Dedifferentiated amniotic fluid mesenchymal stem cell (primary cell): Measurements from ENCODE around the gene PTPRJ.
"Not testable (repeated sequence)": the region's sequence is repeated elsewhere in the genome, so short reads cannot be mapped to it uniquely, and the experiment has no call there.

ENCODE experiments used
- DNase-seq: peaks from one replicate; pipeline ENCODE4 v3.0.0-alpha.2; 2016; ENCODE audit errors: extremely low spot score

The PTPRJ gene

DNA sequence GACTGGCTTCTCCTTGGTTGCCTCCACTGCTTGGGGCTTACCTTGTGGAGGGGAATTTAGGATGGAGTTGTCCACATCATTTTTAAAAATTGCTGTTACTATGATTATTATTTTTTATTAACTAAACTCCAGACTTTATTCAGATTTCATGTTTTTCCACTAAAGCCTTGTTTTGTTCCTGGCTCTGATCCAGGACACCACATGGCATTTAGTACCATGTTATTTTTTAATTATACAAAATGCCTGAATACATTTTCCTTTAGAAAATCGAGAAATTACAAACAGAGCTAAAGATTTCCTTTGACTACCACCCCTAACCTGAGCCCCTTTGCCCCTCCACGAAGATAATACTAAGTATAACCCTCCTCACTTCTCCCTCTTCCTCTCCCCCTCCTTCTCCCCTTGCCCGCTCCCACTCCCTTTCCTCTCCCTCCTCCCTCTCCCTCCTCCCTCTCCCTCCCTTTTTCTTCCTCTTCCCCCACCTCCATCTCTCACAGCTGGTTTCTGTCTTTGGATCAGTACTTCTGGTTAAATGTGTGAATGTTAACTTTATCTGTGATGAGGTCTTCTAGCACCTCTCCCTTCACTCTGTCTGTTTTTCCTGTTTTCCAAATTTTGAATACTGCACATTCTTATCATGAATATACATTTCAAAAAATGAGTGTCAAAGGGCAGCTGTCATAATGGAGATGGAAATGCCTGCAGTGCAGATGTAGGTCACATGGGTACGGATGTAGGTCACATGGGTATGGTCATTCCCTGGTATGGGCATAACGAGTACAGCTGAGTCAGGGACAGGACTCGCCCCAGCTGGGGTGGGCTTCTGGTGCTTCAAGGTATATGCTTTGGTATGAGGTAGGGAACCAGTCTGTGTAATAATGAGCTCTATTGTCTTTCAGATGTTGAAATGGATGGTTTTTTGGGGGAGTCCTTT is 181.9 kb downstream of the PTPRJ start:
- DNase-seq, result no peak

- no peak for DNase-seq
Measured at GRCh38 chr11:48162885-48163268, 182.5 kb downstream of the PTPRJ start.

- DNase-seq, result no peak
Measured at GRCh38 chr11:48163360-48164100, 183.2 kb downstream of the PTPRJ start.

GRCh38 chr11:48164836-48165235 is 184.5 kb downstream of the PTPRJ start:
- no peak for DNase-seq

DNA sequence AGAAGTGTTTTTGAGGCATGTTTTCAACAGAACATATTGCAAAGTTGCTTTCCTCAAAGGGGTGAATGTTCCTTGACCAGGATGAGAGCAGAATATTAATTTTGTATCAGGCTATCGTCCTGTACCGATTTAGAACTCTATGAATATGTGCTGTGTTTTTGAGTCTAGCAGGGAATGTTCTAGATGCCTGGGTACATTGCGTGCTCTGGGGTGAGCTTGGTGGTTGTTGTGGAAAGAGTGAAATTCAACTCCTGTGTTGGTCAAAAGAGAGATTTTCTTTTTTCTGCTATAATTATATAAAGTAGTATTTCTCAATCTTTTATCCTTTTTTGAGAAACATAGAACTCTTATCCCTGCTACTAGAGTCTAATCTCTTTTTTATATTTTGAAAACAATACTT is 185.1 kb downstream of the PTPRJ start:
- no peak for DNase-seq

- DNase-seq, result no peak
Measured at GRCh38 chr11:48167380-48167779, 187.0 kb downstream of the PTPRJ start.

DNA sequence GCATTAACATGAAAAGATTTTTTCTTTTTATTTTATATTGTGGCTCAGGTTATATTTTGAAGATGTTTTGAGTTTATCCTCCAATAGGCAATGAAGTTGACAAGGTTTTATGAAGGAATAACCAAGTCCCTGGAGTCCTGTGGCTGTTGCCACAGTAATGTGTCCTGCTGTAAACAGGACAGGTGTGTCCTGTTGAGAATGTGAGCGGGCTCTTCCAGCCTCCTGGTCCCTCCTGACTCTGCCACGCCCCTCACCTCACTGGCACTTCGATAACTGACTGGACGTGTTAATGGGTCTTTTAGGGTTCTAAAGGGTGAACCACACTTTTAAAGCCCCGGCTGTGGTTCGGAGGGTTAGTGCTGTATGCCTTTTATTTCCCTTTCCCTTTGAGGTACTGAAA is 188.5 kb downstream of the PTPRJ start:
- DNase-seq, result no peak

GRCh38 chr11:48169259-48169658 is 188.9 kb downstream of the PTPRJ start:
- no peak for DNase-seq

GRCh38 chr11:48169717-48170116 is 189.4 kb downstream of the PTPRJ start:
- DNase-seq, result no peak

GRCh38 chr11:48170241-48171233 is 190.2 kb downstream of the PTPRJ start:
- DNase-seq, result peak; percentile 72

DNA sequence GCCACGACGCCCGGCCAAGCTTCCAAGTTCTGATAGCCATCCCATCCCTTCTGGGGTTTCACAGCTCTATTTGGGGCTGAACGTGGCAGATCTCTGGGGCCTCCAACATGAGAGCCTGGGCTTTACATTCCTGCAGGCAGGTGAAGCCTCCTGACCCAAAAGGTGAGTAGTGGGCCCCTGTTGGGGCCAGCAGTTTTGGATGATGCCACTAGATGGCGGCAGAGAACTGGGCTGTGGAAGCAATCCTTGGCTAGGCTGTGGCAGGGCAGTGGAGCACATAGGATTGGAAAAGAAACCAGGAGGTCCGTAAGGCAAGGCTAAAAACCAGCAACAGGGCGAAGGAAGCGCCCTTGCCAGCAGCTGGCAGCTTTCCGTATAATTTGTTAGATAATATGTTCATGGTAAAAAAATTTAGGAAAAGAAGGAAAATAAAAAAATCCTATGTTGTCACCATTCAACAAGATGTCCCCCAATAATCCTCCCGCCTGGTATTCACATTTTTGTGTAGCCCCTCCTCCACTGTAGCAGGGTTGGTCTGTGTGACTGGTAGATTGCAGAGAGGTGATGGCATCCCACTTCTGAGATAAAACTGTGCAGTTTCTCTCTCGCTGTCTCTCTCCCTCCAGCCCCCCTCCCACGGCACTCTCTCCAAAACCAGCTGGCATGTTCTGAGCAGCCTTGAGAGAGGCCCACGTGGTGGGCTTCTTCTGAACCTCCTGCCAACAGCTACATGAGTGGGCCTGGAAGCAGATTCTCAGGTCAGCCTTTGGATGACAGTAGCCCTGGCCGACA is 192.7 kb downstream of the PTPRJ start:
- peak; percentile 43 for DNase-seq

- DNase-seq, result no peak
Measured at GRCh38 chr11:48177661-48178060, 197.3 kb downstream of the PTPRJ start.

DNA sequence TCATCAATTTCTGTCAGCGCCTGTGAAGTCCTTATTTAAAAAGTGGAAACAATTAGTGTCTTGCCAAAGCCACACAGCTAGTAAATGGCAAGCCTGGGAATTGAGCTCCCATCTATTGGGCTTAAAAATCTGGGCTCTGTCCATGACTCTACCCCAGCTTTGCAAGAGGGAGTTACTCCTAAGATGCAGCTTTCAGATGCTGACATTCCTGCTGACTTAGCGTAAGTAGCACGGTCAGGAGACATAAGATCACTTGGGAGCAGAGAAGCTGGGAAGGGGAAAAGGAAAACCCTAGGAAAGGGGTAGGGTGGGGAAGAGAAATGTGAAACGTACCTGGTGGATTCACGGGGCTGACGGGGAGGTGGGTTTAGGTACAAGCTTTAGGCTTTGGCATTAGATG is 200.3 kb downstream of the PTPRJ start:
- DNase-seq, result no peak

GRCh38 chr11:48182860-48183526 is 202.6 kb downstream of the PTPRJ start:
- no peak for DNase-seq

DNA sequence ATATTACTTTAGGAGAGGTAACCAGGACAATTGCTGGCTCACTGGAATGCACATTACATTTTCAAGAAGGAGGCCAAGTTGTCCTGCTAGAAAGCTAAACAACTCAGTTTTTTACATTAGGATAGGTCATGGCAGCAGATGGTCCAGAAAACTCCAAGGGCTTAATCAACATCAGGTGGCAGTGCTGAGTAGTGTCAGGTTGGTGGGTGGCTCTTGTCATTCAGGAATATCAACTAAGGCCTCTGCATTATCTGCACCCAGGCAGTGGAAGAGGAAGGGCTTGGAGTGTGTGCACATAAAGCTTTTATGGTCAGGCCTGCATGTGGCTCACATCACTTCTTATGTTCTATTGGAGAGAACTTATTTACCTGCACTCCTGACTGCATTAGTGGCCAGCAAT is 204.1 kb downstream of the PTPRJ start:
- DNase-seq, result no peak

- DNase-seq, result not testable (repeated sequence)
Measured at GRCh38 chr11:48190906-48191654, 210.7 kb downstream of the PTPRJ start.

GRCh38 chr11:48193876-48194275 is 213.5 kb downstream of the PTPRJ start:
- no peak for DNase-seq

- no peak for DNase-seq
Measured at GRCh38 chr11:48207881-48208280, 227.5 kb downstream of the PTPRJ start.

DNA sequence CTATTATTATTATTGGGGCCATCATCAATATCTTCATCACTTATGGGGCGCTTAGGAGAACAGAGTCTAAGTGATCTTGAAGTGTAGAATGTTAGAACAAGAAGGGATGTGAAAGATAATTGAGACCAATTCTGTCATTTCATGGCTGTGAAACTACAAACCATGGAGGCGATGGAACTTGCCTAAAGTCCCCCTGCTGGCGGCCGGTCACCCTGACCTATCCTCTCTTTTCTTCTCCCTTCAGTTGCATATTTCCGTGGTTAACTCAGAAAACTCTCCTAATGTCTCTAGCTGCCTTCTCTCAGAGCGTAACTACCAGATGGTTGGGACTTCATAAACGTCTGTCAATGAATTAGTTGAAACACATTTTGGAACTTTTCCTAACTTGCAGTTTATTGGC is 229.7 kb downstream of the PTPRJ start:
- no peak for DNase-seq

- DNase-seq, result no peak
Measured at GRCh38 chr11:48216510-48216909, 236.2 kb downstream of the PTPRJ start, which contains the start of gene OR4B1. OR4B1 (plus strand) TSS chr11:48216810; CDS start chr11:48216810, 0 bp downstream.
